ENCODE measurements around the gene ANAPC15.
"Not testable (repeated sequence)": the region's sequence is repeated elsewhere in the genome, so short reads cannot be mapped to it uniquely, and the experiment has no call there.

Gene ANAPC15

DNA sequence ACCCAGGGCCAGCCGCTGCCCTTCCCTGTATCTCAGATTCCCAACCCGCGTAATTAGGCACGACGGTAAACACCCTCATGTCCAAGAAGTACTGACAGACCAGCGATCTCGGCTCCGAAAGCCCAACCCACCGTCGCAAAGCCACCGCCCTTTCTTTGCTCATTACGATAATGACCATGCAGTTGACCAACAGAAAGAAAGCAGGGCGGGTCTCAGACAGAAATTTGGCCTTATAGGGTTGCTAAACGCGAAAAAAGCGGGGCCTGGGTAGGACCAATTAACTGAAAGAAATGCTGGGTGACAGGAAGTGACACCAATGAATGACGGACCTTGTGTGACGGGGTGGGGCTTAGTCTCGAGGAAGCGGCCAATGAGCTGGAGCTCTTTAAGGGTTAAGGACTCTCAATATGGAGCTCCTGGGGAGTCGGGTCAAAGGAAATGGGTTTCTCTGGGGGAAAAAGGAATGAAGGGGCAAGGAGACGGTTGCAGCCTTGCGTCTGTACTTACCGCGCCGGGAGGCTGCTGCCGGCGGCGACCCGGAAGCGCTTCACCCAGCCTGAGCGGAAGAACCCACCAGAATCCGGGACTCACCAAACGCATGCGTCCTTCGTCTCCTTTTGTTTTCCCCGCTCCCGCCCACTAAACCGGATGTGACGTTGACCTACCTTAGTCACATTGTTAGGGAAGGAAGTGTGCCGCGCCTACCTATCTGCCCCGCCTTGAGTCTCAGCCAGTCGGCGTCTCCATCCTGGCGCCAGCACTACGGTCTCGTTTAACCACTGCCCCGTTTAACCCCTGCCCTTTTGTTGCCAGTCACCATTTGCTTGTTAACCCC is at the start of gene ANAPC15:
ANAPC15 (minus strand) TSS at position 553 of the 835 bp plus-strand sequence. CDS start 1,419 bp downstream, outside the sequence.
- DNase-seq, result peak; percentile 99

DNA sequence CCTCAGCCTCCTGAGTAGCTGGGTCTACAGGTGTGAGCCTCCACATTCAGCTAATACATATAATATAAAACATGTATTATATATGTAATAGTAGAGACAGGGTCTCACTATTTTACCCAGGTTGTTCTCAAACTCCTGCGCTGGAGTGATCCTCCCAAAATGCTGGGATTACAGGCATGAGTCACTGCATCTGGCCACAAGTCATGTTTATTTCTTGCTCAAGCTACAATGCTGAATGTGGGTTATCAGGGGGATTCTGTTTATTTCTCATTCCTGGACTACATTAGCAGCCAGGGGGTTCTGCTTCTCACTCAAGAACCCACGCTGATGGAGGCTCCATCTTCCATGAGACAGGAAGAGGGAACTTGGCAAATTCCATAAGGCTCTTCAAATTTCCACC is 47.8 kb upstream of the ANAPC15 start:
- DNase-seq, result no peak

DNA sequence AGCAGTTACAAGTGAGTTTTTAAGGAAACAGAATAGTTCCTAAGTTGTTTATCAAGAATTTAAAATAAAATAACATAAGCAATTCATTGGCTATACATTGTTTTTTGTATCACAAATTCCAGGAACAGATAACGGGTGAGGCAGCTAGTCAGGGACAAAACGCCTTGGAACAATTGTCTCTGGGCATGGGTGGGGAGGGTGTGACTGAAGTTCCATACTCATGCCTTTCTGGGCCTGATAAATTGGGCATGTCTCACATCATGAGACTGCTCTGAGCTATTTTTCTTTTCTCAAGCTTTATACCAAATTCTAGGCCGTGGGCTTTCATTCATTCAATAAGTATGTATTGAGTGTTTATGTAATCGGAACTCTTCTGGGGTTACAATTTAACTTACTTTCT is 44.6 kb upstream of the ANAPC15 start:
- no peak for DNase-seq

DNA sequence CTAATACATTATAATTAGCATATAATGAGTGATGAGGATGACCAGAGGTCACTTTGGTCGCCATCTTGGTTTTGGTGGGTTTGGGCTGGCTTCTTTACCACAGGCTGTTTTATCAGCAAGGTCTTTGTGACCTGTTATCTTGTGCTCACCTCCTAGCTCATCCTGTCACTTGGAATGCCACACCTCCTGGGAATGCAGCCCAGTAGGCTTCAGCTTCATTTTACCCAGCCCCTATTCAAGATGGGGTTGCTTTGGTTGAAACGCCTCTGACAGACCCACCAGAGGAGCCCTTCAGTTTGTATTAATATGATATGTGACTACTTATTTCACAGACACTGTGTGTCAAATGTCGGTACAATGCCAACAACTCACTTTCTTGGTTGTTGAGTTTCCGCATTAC is 43.3 kb upstream of the ANAPC15 start:
- no peak for DNase-seq

DNA sequence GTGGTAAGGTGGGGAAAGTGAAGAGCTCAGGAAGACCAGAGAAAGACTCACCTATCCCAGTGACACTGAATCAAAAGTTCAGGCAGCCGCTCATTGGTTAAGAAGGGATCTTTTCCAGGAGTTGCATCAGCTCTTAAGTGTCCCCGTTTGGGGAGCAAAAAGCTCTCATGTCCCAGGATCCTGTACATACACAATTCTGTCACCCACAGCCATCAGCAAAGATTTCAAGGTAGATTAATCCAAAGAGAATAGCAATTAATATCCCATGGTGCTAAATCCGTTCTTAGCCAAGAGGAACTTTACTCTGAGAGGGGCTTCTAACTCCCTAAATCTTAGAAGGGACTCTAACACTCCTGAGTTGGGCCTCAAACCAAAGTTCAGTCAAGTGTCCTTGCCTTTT is 42.3 kb upstream of the ANAPC15 start:
- no peak for DNase-seq

DNA sequence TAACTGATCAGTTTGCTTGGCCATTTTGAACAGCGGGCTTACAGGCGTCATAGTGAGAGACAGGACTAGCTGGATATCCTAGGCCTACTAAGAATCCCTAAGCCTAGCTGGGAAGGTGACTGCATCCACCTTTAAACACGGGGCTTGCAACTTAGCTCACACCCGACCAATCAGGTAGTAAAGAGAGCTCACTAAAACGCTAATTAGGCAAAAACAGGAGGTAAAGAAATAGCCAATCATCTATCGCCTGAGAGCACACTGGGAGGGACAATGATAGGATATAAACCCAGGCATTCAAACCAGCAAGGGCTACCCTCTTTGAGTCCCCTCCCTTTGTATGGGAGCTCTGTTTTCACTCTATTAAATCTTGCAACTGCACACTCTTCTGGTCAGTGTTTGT is 41.4 kb upstream of the ANAPC15 start:
- DNase-seq, result not testable (repeated sequence)

DNA sequence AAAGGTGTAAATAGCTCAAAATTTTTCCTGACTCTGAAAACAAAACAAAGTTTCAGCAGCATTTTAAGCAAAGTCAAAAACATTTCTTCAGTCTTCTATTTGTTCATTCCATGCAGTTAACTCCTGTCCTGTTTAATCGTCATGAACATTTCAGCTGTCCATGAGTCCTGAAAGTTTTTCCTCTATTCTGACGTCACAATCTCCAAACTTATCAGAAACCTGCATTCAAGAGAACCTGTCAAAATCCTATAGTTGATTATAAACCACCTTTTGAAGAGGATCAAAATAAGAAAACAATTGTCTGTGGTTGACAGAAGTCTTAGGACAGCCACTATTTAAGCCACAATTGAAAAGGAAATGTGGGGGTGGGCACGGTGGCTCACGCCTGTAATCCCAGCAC is 38.4 kb upstream of the ANAPC15 start:
- no peak for DNase-seq

DNA sequence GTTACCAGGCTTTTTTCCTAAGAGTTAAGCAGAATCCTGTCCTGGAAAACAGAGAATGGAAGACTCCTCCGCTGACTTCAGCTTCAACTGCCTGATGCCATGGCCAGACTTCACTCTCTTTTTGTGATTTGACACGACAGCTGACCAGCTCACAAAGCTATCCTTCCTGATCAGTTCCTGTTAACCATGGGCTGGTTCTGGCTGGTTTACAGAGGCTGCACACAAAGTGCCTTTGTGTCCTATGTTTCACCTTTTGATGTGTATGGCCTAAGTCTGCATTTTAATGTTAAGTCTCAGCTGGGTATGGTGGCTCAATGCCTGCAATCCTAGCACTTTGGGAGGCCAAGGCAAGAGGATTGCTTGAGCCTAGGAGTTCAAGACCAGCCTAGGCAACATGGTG is 34.1 kb upstream of the ANAPC15 start:
- no peak for DNase-seq

DNA sequence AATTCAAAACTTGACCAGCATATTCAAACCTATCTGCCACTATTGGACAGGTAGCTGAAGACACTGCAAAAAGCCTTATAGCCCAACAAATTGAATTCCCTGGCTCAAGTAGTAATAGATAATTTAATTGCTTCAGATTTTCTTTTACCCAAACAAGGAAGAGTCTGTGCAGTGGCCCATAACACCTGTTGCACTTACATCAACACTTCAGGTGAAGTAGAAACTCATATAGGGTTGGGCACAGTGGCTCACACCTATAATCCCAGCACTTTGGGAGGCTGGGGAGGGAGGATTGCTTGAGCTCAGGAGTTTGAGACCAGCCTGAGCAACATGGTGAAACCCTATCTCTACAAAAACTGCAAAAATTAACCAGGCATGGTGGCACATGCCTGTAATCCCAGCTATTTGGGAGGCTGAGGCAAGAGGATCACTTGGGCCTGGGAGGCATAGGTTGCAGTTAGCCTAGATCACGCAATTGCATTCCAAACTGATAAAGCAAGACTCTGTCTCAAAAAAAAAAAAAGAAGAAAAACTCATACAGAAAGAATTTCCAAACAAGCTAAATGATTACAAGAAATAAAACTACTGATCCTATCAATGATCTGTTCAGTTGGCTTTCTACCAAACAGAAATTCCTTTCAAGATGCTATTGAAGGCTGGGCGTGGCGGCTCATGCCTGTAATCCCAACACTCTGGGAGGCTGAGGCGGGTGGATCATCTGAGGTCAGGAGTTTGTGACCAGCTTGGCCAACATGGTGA is 32.5 kb upstream of the ANAPC15 start:
- DNase-seq, result no peak

DNA sequence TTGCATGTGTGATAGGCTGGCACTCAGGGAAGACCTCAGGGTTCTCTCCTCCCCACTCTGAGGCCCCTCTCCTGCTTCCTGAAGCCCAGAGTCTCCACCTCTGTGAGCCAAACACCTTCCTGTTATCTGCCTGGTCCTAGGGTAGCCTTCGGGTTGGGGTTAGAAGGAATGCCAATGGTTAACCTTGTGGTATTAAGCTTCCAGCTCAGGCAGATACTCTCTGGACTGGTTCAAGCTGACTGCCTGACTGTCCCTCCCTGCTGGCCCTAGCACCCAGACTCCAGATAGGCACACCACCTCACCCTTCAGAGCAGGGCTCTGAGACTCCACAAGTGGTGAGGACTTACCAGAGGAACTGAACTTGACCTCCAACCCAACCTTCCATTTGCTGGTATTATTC is 30.0 kb upstream of the ANAPC15 start:
- DNase-seq, result not testable (repeated sequence)

DNA sequence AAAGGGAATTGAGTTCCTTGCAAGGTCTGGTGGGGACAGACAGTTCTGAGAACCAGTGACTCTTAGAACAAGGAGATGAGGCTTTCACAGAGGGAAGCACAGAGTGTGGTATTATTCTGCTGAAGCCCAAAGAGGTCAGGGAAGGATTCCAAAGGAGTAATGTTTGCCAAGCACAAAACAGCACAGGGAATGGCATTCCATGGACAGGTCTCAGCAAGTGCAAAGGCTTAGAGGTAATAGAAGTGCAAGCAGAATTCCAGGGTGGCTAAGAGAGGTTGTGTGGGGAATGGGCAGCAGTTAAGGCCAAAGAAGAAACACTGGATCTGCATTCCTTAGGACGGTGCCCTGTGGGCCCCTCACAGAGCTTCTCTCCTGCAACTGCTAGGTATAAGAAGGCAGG is 29.6 kb upstream of the ANAPC15 start:
- DNase-seq, result not testable (repeated sequence)

DNA sequence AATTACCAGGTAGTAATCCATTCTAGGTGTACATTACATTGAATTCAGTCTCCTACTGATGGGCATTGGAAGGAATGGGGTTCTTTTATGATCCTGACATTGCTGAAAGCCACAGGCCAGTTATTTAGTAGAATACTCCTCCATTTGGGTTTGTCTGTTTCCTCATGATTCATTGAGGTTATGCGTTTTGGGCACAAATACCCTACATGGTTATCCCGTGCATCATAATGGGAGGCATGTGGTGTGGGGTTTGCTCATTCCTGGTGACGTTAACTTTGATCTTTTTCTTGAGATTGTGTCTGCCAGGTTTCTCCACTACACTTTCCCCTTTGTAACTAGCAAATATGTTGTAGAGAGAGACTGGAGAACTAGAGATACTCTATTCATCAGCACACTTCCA is 28.6 kb upstream of the ANAPC15 start:
- no peak for DNase-seq

DNA sequence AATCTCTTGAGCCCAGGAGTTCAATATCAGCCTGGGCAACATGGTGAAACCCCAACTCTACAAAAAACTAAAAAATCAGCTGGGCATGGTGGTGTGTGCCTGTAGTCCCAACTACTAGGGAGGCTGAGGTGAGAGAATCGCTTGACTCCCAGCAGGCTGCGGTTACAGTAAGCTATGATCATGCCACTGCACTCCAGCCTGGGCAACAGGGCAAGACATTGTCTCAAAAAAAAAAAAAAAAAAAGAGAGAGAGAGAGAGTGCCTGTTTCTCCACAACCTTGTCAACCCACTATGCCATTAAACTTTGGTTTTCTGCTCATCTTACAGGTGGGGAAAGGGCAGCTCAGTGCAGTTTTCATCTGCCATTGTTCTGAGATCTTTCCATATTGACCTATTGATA is 28.2 kb upstream of the ANAPC15 start:
- no peak for DNase-seq

DNA sequence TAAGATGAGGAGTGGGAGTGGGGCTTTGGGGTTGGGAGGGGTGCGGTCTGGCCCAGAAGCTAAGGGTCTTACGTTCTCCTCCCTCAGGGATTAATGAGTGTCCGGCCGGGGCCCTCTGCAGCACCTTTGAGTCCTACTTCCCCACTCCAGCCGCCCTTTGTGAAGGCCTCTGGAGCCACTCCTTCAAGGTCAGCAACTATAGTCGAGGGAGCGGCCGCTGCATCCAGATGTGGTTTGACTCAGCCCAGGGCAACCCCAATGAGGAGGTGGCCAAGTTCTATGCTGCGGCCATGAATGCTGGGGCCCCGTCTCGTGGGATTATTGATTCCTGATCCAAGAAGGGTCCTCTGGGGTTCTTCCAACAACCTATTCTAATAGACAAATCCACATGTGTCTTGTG is 27.0 kb upstream of the ANAPC15 start:
- no peak for DNase-seq

DNA sequence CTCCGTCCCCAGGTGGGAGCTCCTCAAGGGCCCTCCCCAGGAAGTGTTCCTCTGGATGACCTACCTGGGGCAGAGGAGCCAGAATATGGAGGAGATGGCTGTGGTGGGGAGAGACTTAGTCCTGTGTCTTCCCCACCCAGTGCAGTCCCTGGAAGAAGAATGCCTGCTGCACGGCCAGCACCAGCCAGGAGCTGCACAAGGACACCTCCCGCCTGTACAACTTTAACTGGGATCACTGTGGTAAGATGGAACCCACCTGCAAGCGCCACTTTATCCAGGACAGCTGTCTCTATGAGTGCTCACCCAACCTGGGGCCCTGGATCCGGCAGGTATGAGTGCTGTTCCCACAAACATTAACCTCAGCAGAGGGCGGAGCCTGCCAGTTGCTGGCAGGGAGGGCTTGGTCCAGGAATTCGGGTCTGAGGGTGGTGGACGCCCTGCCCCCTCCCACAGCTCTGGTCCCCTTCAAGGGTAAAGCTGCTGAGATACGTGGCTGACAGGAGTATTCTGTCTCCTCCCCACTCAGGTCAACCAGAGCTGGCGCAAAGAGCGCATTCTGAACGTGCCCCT is 26.4 kb upstream of the ANAPC15 start:
- no peak for DNase-seq

DNA sequence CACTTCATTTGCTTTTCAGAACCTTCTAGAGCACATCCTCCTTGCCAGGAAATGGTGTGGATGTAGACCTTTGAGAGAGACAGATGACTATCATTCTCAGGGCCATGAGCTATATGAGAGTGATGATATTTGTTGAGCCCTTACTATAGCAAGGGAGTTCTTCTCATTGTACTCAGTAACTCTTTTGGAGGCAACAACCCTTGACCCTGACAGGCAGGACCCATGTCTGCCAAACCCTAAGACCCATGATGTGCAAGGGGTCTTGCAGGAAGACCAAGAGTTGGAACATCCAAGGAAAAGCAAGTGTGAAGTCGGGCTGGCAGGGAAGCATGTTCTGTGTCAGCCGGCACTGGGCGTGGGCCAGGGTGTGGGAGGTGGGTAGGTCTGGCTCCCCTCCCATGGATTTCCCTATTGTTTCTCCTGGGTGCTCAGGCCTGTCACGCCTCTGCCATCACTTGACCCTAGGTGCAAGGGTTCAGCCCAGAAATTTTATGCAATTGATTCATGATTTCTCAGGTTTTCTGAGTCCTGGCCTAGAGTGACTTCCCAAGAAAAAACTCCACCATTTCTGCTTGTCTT is 24.3 kb upstream of the ANAPC15 start:
- DNase-seq, result no peak

DNA sequence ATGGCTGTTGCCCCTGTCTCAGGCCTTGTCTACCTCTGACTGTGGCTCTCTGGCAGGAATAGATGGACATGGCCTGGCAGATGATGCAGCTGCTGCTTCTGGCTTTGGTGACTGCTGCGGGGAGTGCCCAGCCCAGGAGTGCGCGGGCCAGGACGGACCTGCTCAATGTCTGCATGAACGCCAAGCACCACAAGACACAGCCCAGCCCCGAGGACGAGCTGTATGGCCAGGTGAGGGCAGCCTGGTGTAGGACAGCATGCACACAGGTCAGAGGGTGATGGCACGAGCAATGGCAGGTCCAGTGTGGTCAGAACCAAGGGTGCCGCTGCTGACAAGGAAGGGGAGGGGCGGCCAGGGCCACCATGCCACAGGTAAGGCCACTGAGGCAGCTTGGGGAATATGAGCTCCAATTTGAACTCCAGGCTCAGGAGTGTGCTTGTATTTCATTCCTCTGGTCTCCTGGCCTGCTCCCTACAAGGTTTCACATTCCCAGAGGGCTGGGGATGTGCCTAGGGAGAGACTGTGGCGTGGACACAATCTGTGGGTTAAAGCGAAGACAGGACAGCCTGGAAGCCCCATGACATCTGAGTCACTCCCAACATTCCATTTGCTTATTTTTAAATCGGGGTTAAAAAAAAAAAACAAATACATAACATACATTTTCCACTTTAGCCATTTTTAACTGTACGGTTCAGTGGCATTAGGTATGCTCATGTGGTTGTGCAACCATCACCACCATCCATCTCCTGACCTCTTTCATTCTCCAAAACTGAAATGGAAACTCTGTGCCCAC is 23.6 kb upstream of the ANAPC15 start:
- no peak for DNase-seq

DNA sequence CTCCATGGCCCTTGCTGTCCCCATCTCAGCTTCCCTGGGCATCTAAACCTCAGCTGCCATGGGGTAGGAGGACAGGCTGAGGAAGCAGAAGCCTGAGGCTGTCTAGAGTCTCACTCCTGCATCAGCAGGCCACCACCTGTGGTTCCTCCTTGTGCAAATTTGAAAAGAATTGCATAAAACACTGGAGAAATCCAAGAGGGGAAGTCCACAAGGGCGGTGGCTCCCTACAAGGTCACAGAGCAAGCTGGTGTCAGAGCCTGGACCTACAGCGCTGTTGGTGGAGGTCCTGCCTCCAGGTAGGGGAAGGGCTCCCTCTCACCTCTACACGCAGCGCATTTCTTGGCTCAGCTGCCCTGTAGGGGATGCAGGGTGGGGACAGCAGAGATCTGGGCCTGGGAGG is 23.0 kb upstream of the ANAPC15 start, which contains the start of gene FOLR3:
FOLR3 (plus strand) TSS at position 253 of the 400 bp plus-strand sequence. CDS start 228 bp downstream, outside the sequence.
- DNase-seq, result not testable (repeated sequence)

DNA sequence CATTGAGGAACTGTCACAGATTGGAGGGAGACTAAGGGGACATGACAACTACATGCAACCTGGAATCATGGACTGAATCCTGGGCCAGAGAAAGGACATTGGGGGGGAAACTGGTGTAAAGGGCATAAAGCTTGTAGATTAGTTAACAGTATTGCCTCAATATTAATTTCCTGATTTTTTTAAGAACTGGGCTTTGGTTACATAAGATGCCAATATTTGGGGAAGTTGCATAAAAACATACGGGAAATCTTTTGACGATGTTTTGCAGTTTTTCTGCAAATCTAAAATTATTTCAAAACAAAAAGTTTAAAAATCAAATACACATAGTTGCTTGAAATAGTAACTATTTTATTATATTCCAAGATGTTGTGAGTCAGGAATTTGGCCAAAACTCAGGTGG is 20.2 kb upstream of the ANAPC15 start:
- DNase-seq, result no peak

DNA sequence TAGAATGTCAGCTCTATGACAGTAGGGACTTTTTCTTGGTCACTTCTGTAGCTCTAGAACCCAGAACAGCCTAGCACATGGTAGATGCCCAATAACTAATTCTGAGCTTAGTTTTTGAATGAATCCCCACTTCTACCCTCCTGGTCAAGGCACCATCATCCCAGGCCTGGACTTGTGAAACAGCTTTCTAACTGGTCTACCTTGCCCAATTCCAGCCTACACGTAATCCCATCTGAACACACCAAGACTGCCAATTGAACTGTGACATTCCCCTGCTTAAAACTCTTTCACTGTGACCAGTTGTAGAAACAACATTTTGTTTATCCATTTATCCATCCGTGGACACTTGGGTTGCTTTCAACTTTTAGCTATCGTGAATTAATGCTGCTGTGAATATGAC is 16.9 kb upstream of the ANAPC15 start:
- no peak for DNase-seq

DNA sequence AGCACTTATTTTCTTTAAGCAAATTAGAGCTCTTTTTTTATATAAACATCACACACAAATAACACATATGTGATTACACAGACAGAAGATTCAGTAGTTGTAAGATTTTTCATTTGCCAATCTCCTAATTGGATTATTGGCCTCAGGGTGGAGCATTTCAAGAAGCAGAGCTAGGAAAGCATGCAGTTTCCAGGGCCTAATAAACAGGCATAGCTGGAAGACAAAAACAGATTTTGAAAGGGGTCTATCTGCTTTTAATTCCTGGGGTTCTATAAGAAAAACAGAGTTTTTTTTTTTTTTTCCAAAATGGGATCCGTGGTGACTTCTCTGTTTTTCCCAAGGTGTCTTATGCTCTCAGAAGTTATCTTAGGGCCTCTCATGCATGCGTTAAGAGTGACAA is 15.4 kb upstream of the ANAPC15 start:
- no peak for DNase-seq

DNA sequence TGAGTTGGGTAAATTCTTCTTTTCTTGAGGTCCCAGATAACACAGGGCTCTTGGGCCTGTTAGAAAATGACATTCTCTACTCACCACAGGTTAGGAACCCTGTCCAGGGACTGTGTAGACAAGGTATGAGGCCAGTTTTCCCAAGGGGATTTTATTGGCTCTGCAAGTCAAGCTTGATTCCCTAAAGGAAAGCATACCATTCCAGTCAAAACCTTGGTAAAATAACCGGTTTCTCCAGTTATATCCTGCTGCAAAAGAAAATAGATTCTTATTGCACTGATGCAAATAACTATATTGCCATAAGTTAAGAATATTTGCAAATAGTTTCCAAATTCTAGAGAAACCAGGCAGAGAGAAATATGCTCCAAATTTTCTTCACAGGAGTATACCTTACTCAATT is 13.5 kb upstream of the ANAPC15 start:
- DNase-seq, result no peak

DNA sequence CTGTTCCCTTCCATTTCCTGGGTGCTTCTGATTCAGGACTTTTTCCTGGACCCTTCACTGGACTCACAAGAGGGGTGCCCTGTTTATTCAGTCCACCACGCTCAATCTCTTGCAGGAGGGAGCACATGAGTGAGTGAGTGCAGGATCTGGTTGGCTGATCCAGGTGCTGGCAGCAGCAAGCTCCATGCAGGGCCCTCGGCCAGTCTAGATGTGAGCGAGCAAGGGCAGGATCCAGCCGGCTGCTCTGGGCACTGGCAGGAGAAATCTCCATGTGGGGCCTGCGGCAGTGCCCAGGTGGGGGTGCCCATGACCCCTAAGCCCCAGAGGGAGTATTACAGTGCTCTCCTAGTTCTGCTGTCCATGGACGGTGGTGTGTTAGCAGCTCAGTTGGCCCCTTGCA is 11.6 kb upstream of the ANAPC15 start:
- DNase-seq, result no peak
